Hepatocyte (in vitro differentiated cells): ENCODE measurements around the gene KIAA0930. TPM values are rescaled to one million over a fixed set of nuclear protein-coding genes. Genes with fewer than 3 reads are reported as not detected.
A peak's percentile ranks its signal among the peaks of the same experiment; 100 is the strongest.

Experiments used
- DNase-seq: peaks from one replicate; pipeline ENCODE4 v3.0.0-alpha.2; 2016; ENCODE audit warnings: low spot score
- H2AFZ ChIP-seq: fragments of 200-600 bp; sonication (generic); 2 replicates; pipeline ENCODE4 v1.6.0; 2016; ENCODE audit warnings: antibody characterized with exemption, mild to moderate bottlenecking
- H3K27ac ChIP-seq: fragments of 200-600 bp; sonication (generic); 2 replicates; pipeline ENCODE4 v1.5.1; 2016; ENCODE audit warnings: mild to moderate bottlenecking
- H3K27me3 ChIP-seq: fragments of 200-600 bp; sonication (generic); 2 replicates; pipeline ENCODE4 v1.6.1; 2016
- H3K36me3 ChIP-seq: fragments of 200-600 bp; sonication (generic); replicated peaks from 2 replicates; pipeline ENCODE4 v1.5.1; 2016; ENCODE audit warnings: low read depth; ENCODE audit not compliant: insufficient read depth
- H3K4me1 ChIP-seq: fragments of 200-600 bp; sonication (generic); 2 replicates; pipeline ENCODE4 v1.5.1; 2016; ENCODE audit warnings: mild to moderate bottlenecking, moderate library complexity; ENCODE audit not compliant: insufficient read depth
- H3K4me2 ChIP-seq: fragments of 200-600 bp; sonication (generic); 2 replicates; pipeline ENCODE4 v1.6.0; 2016
- H3K4me3 ChIP-seq: fragments of 200-600 bp; sonication (generic); 2 replicates; pipeline ENCODE4 v1.5.1; 2016; ENCODE audit warnings: mild to moderate bottlenecking
- H3K79me2 ChIP-seq: fragments of 200-600 bp; sonication (generic); 2 replicates; pipeline ENCODE4 v1.6.0; 2017; ENCODE audit warnings: mild to moderate bottlenecking
- H3K9me2 ChIP-seq: fragments of 200-600 bp; sonication (generic); replicated peaks from 2 replicates; pipeline ENCODE4 v1.6.0; 2017; ENCODE audit warnings: mild to moderate bottlenecking; ENCODE audit not compliant: insufficient read depth
- H3K9me3 ChIP-seq: fragments of 200-600 bp; sonication (generic); 2 replicates; pipeline ENCODE4 v1.5.1; 2016; ENCODE audit warnings: low read depth, mild to moderate bottlenecking
- H4K20me1 ChIP-seq: fragments of 200-600 bp; sonication (generic); 2 replicates; pipeline ENCODE4 v1.6.0; 2016; ENCODE audit warnings: mild to moderate bottlenecking; ENCODE audit not compliant: insufficient read depth, poor library complexity, severe bottlenecking
- EZH2 ChIP-seq: fragments of 200-600 bp; sonication (generic); IDR thresholded peaks from 2 replicates; pipeline ENCODE4 v1.6.1; 2016; ENCODE audit warnings: antibody characterized with exemption, mild to moderate bottlenecking, borderline replicate concordance
- EZH2phosphoT487 ChIP-seq: fragments of 200-600 bp; sonication (generic); IDR thresholded peaks from one replicate; pipeline ENCODE4 v1.6.1; 2018; ENCODE audit warnings: antibody characterized with exemption, mild to moderate bottlenecking, low read depth, moderate library complexity; ENCODE audit not compliant: unreplicated experiment, severe bottlenecking
- WGBS: methylation state at CpG from one replicate; pipeline ENCODE4 v1.1.6; 2016; ENCODE audit warnings: low lambda C conversion rate; ENCODE audit errors: missing lambda C conversion rate; 5-methylcytosine and 5-hydroxymethylcytosine counted together
- polyA plus RNA-seq: library from polyadenylated mRNA; unstranded; fragments of >200 nt; fragmentation: Nextera tagmentation; extraction: Ambion mirVana; gene quantifications from 2 replicates; pipeline ENCODE4 v1.2.1, GENCODE V29; 2016
- total RNA-seq: library from RNA; depleted of rRNA; stranded (reverse); fragments of >200 nt; gene quantifications from 2 replicates; pipeline ENCODE4 v1.2.3, GENCODE V29; 2014
- TF ChIP-seq, protein P1 (sequence below): fragments of 200-600 bp; sonication (generic); IDR thresholded peaks from 2 replicates; pipeline ENCODE4 v1.5.1; 2016; ENCODE audit warnings: antibody characterized with exemption, mild to moderate bottlenecking; ENCODE audit not compliant: poor library complexity

The KIAA0930 gene
- total and polyA plus RNA-seq, 2 experiments from 2014 or later: 30.9 to 42.0 TPM

GRCh38 chr22:45163451-45164269 lies 77.0 kb downstream of the KIAA0930 start, which contains the start of gene NUP50:
TSS of gene NUP50 (plus strand) at chr22:45163925. CDS start at chr22:45168178, 4,253 bp downstream.
- peak within 1 kb of the TSS; percentile 70 for H2AFZ ChIP-seq
- no peaks in the 10 kb centered on the region for H3K9me2 ChIP-seq
- no peak for TF ChIP-seq EZH2
- TF ChIP-seq, protein P1, sequence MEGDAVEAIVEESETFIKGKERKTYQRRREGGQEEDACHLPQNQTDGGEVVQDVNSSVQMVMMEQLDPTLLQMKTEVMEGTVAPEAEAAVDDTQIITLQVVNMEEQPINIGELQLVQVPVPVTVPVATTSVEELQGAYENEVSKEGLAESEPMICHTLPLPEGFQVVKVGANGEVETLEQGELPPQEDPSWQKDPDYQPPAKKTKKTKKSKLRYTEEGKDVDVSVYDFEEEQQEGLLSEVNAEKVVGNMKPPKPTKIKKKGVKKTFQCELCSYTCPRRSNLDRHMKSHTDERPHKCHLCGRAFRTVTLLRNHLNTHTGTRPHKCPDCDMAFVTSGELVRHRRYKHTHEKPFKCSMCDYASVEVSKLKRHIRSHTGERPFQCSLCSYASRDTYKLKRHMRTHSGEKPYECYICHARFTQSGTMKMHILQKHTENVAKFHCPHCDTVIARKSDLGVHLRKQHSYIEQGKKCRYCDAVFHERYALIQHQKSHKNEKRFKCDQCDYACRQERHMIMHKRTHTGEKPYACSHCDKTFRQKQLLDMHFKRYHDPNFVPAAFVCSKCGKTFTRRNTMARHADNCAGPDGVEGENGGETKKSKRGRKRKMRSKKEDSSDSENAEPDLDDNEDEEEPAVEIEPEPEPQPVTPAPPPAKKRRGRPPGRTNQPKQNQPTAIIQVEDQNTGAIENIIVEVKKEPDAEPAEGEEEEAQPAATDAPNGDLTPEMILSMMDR: peak; percentile 21
- DNase-seq: peak; percentile 99
- H3K27ac ChIP-seq: peak within 1 kb of the TSS; percentile 94
- H4K20me1 ChIP-seq: no peaks in the 10 kb centered on the region
- peaks cover 25% of the 10 kb centered on the region for H3K4me1 ChIP-seq
- H3K27me3 ChIP-seq: no peaks in the 10 kb centered on the region
- H3K4me2 ChIP-seq: peak within 1 kb of the TSS; percentile 88
- peak within 1 kb of the TSS; percentile 85 for H3K4me3 ChIP-seq
- under 1% methylated on average over 98 of the region's 100 CpGs for WGBS
- H3K36me3 ChIP-seq: no peaks in the 10 kb centered on the region
- H3K79me2 ChIP-seq: peaks cover 58% of the 10 kb centered on the region
- no peaks in the 10 kb centered on the region for H3K9me3 ChIP-seq

- Histone ChIP-seq H3K9me2 (no peaks in the 10 kb centered on the region), H3K4me1 (peaks cover 30% of the 10 kb centered on the region), H2AFZ (peak overlapping the region; percentile 27), H3K27ac (peak overlapping the region; percentile 94), H3K4me3 (peak overlapping the region; percentile 63), H3K9me3 (no peaks in the 10 kb centered on the region), H3K36me3 (no peaks in the 10 kb centered on the region), H3K27me3 (no peaks in the 10 kb centered on the region), H4K20me1 (no peaks in the 10 kb centered on the region), H3K4me2 (peak overlapping the region; percentile 88), H3K79me2 (peaks cover 55% of the 10 kb centered on the region)
- 6% methylated on average over 13 of the region's 13 CpGs for WGBS
- TF ChIP-seq EZH2 (no peak), EZH2phosphoT487 (no peak)
- TF ChIP-seq, protein P1: no peak
- peak; percentile 62 for DNase-seq
Measured at GRCh38 chr22:45163099-45163450, 77.6 kb downstream of the KIAA0930 start.

DNA sequence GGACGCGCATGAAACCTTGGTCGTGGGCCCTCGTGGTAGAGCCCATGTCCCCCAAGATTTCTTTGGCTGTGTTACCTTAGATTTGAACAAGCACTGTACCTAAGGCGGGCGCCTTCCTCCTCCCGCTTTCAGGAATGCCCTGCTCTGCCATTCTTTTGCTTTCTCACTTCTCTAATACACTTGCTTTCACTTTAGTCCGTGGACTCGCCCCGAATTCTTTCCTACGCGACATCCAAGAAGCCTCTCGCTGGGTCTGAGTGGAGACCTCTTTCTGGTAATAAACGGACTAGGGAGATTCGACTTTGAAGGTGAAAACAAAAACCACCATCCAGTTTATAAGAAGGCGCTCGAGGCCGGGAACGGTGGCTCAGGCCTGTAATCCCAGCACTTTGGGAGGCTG lies 78.2 kb downstream of the KIAA0930 start:
- H3K27me3 ChIP-seq: no peaks in the 10 kb centered on the region
- no peaks in the 10 kb centered on the region for H4K20me1 ChIP-seq
- H3K4me3 ChIP-seq: peak overlapping the region; percentile 63
- TF ChIP-seq, protein P1: no peak
- TF ChIP-seq EZH2phosphoT487: no peak
- no peak for TF ChIP-seq EZH2
- no peaks in the 10 kb centered on the region for H3K9me2 ChIP-seq
- 62% methylated on average over 18 of the region's 19 CpGs for WGBS
- no peaks in the 10 kb centered on the region for H3K9me3 ChIP-seq
- H3K27ac ChIP-seq: peak overlapping the region; percentile 94
- peaks cover 56% of the 10 kb centered on the region for H3K79me2 ChIP-seq
- peaks cover 35% of the 10 kb centered on the region for H3K4me1 ChIP-seq
- DNase-seq: no peak
- no peak overlapping the region for H2AFZ ChIP-seq
- H3K36me3 ChIP-seq: no peaks in the 10 kb centered on the region
- H3K4me2 ChIP-seq: peak overlapping the region; percentile 88
